DND-41 (cell line): ENCODE data around the gene KANSL3.

Experiments used
- EZH2 ChIP-seq: IDR thresholded peaks from 3 replicates; pipeline ENCODE4 v1.6.1; 2012; ENCODE audit warnings: borderline replicate concordance, low read depth, mild to moderate bottlenecking, moderate library complexity, low read length, inconsistent platforms; ENCODE audit not compliant: severe bottlenecking
- TF ChIP-seq, protein P1 (sequence below): IDR thresholded peaks from 2 replicates; pipeline ENCODE4 v1.5.1; 2012; ENCODE audit warnings: borderline replicate concordance, low read length, moderate library complexity, mild to moderate bottlenecking; ENCODE audit not compliant: poor library complexity, severe bottlenecking; ENCODE audit errors: extremely low read depth

- TF ChIP-seq, protein P1, sequence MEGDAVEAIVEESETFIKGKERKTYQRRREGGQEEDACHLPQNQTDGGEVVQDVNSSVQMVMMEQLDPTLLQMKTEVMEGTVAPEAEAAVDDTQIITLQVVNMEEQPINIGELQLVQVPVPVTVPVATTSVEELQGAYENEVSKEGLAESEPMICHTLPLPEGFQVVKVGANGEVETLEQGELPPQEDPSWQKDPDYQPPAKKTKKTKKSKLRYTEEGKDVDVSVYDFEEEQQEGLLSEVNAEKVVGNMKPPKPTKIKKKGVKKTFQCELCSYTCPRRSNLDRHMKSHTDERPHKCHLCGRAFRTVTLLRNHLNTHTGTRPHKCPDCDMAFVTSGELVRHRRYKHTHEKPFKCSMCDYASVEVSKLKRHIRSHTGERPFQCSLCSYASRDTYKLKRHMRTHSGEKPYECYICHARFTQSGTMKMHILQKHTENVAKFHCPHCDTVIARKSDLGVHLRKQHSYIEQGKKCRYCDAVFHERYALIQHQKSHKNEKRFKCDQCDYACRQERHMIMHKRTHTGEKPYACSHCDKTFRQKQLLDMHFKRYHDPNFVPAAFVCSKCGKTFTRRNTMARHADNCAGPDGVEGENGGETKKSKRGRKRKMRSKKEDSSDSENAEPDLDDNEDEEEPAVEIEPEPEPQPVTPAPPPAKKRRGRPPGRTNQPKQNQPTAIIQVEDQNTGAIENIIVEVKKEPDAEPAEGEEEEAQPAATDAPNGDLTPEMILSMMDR: no peak
- TF ChIP-seq EZH2: no peak
Measured at GRCh38 chr2:96679848-96680247, 41.7 kb upstream of the KANSL3 start.
